GM12892 (cell line): Measurements from ENCODE around the gene NT5C2.

ENCODE experiments used
- POLR2A ChIP-seq: IDR thresholded peaks from 2 replicates; pipeline ENCODE4 v1.6.1; 2011; ENCODE audit warnings: low read depth, low read length, control low read depth
- POLR2AphosphoS5 ChIP-seq: IDR thresholded peaks from 2 replicates; pipeline ENCODE4 v1.6.1; 2011; ENCODE audit warnings: low read depth, low read length, control low read depth

DNA sequence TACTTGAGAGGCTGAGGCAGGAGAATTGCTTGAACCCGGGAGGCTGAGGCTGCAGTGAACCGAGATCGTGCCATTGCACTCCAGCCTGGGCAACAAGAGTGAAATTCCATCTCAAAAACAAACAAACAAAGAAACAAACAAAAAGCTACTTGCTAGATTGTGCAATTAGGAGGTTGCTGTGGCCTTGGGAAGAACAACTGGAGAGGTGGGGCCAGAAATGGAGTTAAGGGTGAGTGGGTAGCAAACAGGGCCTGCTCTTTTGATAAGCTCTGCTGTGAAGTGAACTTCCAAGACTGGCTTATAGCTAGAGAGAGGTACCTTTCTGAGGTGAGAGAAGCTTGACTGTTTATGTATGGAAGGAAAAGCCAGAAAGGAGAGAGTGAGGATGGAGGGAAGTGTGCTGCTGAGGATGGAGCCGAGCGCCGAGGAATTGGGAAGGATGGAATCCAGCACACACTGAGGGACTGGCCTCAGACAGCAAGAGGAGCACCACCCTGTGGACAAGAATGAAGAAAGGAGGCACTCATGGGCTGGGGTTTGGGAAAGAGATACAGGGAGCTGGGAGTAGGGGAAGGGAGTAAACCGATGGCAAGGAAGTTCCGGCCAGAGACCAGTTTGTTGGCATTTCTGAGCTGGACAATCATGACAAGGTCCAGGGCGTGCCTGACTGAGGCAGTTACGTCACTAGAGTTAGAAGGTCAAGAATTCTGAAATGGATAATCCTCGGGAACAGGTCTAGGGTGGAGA lies 45.6 kb upstream of the NT5C2 start:
- TF ChIP-seq POLR2A (no peak), POLR2AphosphoS5 (no peak)
